Ovary (tissue), 3 donors: ENCODE data around the gene ANKRD2.

Experiments
- POLR2A ChIP-seq: fragments of 450-650 bp; IDR thresholded peaks from one replicate; pipeline ENCODE4 v1.6.1; 2017; ENCODE audit warnings: antibody characterized with exemption, mild to moderate bottlenecking, moderate library complexity
- TF ChIP-seq, protein P1 (sequence below), 3 donors: fragments of 450-650 bp in 2 of 3; fragments of 200-600 bp in 1 of 3; IDR thresholded peaks; one replicate each; pipeline versions ENCODE4 v1.5.1 to v1.8.0; 2016 to 2022; ENCODE audit warnings: antibody characterized with exemption in 3 of 3, mild to moderate bottlenecking in 1 of 3
- donor health status: DM: no; HTN: no; CAD: no.

DNA sequence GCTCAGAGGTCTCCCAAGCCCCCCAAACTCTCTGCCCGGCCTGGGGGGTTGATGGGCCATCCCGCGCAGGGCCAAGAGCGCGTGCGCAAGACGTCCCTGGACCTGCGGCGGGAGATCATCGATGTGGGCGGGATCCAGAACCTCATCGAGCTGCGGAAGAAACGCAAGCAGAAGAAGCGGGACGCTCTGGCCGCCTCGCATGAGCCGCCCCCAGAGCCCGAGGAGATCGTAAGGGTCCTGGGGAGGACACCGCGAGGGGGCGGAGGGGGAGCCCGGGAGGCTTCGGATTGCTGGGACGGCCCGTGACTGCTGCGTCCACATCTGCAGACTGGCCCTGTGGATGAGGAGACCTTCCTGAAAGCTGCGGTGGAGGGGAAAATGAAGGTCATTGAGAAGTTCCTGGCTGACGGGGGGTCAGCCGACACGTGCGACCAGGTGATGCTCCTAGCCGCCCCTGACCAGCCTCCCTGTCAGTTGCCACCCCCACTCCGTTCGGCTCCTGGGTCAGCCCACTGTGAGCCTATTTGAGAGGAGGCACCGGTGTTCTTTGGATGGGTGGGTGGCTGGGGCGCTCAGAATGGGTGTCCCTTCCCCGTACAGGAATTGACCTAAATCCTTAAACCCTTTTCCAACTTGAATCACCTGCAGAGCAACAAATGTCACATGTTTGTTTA, 5.7 kb downstream of the ANKRD2 start:
- TF ChIP-seq, protein P1, sequence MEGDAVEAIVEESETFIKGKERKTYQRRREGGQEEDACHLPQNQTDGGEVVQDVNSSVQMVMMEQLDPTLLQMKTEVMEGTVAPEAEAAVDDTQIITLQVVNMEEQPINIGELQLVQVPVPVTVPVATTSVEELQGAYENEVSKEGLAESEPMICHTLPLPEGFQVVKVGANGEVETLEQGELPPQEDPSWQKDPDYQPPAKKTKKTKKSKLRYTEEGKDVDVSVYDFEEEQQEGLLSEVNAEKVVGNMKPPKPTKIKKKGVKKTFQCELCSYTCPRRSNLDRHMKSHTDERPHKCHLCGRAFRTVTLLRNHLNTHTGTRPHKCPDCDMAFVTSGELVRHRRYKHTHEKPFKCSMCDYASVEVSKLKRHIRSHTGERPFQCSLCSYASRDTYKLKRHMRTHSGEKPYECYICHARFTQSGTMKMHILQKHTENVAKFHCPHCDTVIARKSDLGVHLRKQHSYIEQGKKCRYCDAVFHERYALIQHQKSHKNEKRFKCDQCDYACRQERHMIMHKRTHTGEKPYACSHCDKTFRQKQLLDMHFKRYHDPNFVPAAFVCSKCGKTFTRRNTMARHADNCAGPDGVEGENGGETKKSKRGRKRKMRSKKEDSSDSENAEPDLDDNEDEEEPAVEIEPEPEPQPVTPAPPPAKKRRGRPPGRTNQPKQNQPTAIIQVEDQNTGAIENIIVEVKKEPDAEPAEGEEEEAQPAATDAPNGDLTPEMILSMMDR (IDR thresholded peaks at IDR 0.05): no peak
- TF ChIP-seq POLR2A: no peak
